Measurements from ENCODE around the gene IL11RA. TPM values are rescaled to one million over a fixed set of nuclear protein-coding genes. Genes with fewer than 3 reads are reported as not detected.

IL11RA gene
- total and polyA plus RNA-seq, 2 donors (not counting 3 experiments of a cell fraction or from before 2014, with no cell fraction given): 15.3 to 18.6 TPM

- POLR2A ChIA-PET: interaction anchor here (0.7 kb wide), 1 partner anchor 19 kb away, joined by 9 read pairs; the partner anchor contains the start of gene CCL21
Measured at GRCh38 chr9:34690983-34691935, 39.3 kb downstream of the IL11RA start, which contains the start of gene CCL19. Gene CCL19 (minus strand): TSS chr9:34691276. CDS start chr9:34691139, 137 bp downstream.

GRCh38 chr9:34691936-34692315, 39.9 kb downstream of the IL11RA start:
- CTCF ChIA-PET: interaction anchor here (3.3 kb wide), 1 partner anchor 10 kb away, joined by 11 read pairs; no protein-coding TSS in a partner anchor
- BruUV-seq (replicated peaks): no TSS peak

More at GRCh38 chr9:34690983-34691935, 39.3 kb downstream of the IL11RA start, which contains the start of gene CCL19:
- DNase-seq (ENCODE audit: low read depth, low spot score) (no peak), FAIRE-seq (no peak)
- Histone ChIP-seq H3K79me2 (ENCODE audit: control insufficient read depth, insufficient read depth, low read length) (no peaks in the 10 kb centered on the region), H4K20me1 (replicated peaks; ENCODE audit: control insufficient read depth, extremely low read depth, insufficient read depth, low read length) (no peaks in the 10 kb centered on the region), H3K4me1 (ENCODE audit: control insufficient read depth, extremely low read depth, insufficient read depth, low read length) (no peaks in the 10 kb centered on the region), H2AFZ (ENCODE audit: low read depth, low read length) (no peak within 1 kb of the TSS), H3K9ac (replicated peaks; ENCODE audit: extremely low read depth, insufficient read depth, low read length) (no peak within 1 kb of the TSS), H3K27me3 (ENCODE audit: control insufficient read depth in 2 of 2, insufficient read depth in 2 of 2, low read length in 2 of 2) (peaks cover 4 to 7% of the 10 kb centered on the region in 2 experiments), H3K9me3 (replicated peaks; ENCODE audit: control insufficient read depth, insufficient read depth, low read length) (no peaks in the 10 kb centered on the region), H3K36me3 (ENCODE audit: control insufficient read depth in 2 of 2, extremely low read depth in 1 of 2, insufficient read depth in 2 of 2, low read length in 2 of 2) (no peaks in the 10 kb centered on the region), H3K27ac (ENCODE audit: insufficient read depth, low read depth, low read length) (no peak within 1 kb of the TSS), H3K4me2 (ENCODE audit: insufficient read depth, low read length) (no peak within 1 kb of the TSS), H3K9me1 (replicated peaks; ENCODE audit: control insufficient read depth, extremely low read depth, insufficient read depth, low read length) (no peaks in the 10 kb centered on the region), H3K4me3 (replicated peaks in 1 of 3; ENCODE audit: insufficient read depth in 1 of 3, low read depth in 1 of 3, low read length in 3 of 3) (no peak within 1 kb of the TSS)
- CTCF ChIA-PET: interaction anchor here (0.5 to 3.3 kb wide), 3 partner anchors 11 to 19 kb away, joined by 3 to 11 read pairs (median 3); partner anchors contain the start of gene CCL21
- dilution Hi-C loops (cut with MboI; ENCODE audit: extremely low pct_ligation_motif_present, low sequenced_read_pairs) (no loop called here), intact Hi-C loops (cut with micrococcal nuclease) (no loop called here)
- no peak for TF ChIP-seq EZH2 (IDR thresholded peaks at IDR 0.05; ENCODE audit: borderline replicate concordance, low read depth, low read length, severe bottlenecking)
- TF ChIP-seq POLR2AphosphoS5 (IDR thresholded peaks at IDR 0.05; ENCODE audit: insufficient read depth, low read depth, low read length): no peak
- no peak for TF ChIP-seq POLR2A (IDR thresholded peaks at IDR 0.05; ENCODE audit: low read depth, low read length)
- no peak for TF ChIP-seq FOS (IDR thresholded peaks at IDR 0.05; ENCODE audit: borderline replicate concordance, insufficient read depth, low read length)
- no peak for TF ChIP-seq MYC (IDR thresholded peaks at IDR 0.05; ENCODE audit: low read depth, low read length)
- no peak for TF ChIP-seq GATA2 (IDR thresholded peaks at IDR 0.05; ENCODE audit: insufficient read depth, insufficient read length, low read depth, low read length)
- no peak for TF ChIP-seq MAX (IDR thresholded peaks at IDR 0.05; ENCODE audit: insufficient read depth, insufficient read length)
- BruUV-seq (replicated peaks): no TSS peak

More at GRCh38 chr9:34691936-34692315, 39.9 kb downstream of the IL11RA start:
- Histone ChIP-seq H3K9ac (replicated peaks; ENCODE audit: extremely low read depth, insufficient read depth, low read length) (no peak overlapping the region), H2AFZ (ENCODE audit: low read depth, low read length) (no peak overlapping the region), H3K36me3 (ENCODE audit: control insufficient read depth in 2 of 2, extremely low read depth in 1 of 2, insufficient read depth in 2 of 2, low read length in 2 of 2) (no peaks in the 10 kb centered on the region), H3K4me2 (ENCODE audit: insufficient read depth, low read length) (no peak overlapping the region), H3K4me1 (ENCODE audit: control insufficient read depth, extremely low read depth, insufficient read depth, low read length) (no peaks in the 10 kb centered on the region), H3K4me3 (replicated peaks in 1 of 3; ENCODE audit: insufficient read depth in 1 of 3, low read depth in 1 of 3, low read length in 3 of 3) (no peak overlapping the region), H3K9me3 (replicated peaks; ENCODE audit: control insufficient read depth, insufficient read depth, low read length) (no peaks in the 10 kb centered on the region), H4K20me1 (replicated peaks; ENCODE audit: control insufficient read depth, extremely low read depth, insufficient read depth, low read length) (no peaks in the 10 kb centered on the region), H3K9me1 (replicated peaks; ENCODE audit: control insufficient read depth, extremely low read depth, insufficient read depth, low read length) (no peaks in the 10 kb centered on the region), H3K27me3 (ENCODE audit: control insufficient read depth in 2 of 2, insufficient read depth in 2 of 2, low read length in 2 of 2) (peaks cover 4 to 7% of the 10 kb centered on the region in 2 experiments), H3K27ac (ENCODE audit: insufficient read depth, low read depth, low read length) (no peak overlapping the region), H3K79me2 (ENCODE audit: control insufficient read depth, insufficient read depth, low read length) (no peaks in the 10 kb centered on the region)
- POLR2A ChIA-PET: no interaction called here
- dilution Hi-C loops (cut with MboI; ENCODE audit: extremely low pct_ligation_motif_present, low sequenced_read_pairs) (no loop called here), intact Hi-C loops (cut with micrococcal nuclease) (no loop called here)
- DNase-seq (ENCODE audit: low read depth, low spot score): no peak
- no peak for FAIRE-seq
- no peak for TF ChIP-seq EZH2 (IDR thresholded peaks at IDR 0.05; ENCODE audit: borderline replicate concordance, low read depth, low read length, severe bottlenecking)
- TF ChIP-seq MYC (IDR thresholded peaks at IDR 0.05; ENCODE audit: low read depth, low read length): no peak
- TF ChIP-seq FOS (IDR thresholded peaks at IDR 0.05; ENCODE audit: borderline replicate concordance, insufficient read depth, low read length): no peak
- no peak for TF ChIP-seq POLR2A (IDR thresholded peaks at IDR 0.05; ENCODE audit: low read depth, low read length)
- no peak for TF ChIP-seq CTCF (IDR thresholded peaks at IDR 0.05; ENCODE audit: extremely low read depth in 1 of 2, insufficient read depth in 1 of 2, low read depth in 1 of 2, low read length in 2 of 2)
- TF ChIP-seq GATA2 (IDR thresholded peaks at IDR 0.05; ENCODE audit: insufficient read depth, insufficient read length, low read depth, low read length): no peak
- no peak for TF ChIP-seq MAX (IDR thresholded peaks at IDR 0.05; ENCODE audit: insufficient read depth, insufficient read length)
- TF ChIP-seq POLR2AphosphoS5 (IDR thresholded peaks at IDR 0.05; ENCODE audit: insufficient read depth, low read depth, low read length): no peak
- no peak for TF ChIP-seq JUN (IDR thresholded peaks at IDR 0.05; ENCODE audit: borderline replicate concordance, insufficient read depth, insufficient read length, low read depth)
